Osteoblast (primary cell): Measurements from ENCODE around the gene C1QTNF2. TPM values are rescaled to one million over a fixed set of nuclear protein-coding genes. Genes with fewer than 3 reads are reported as not detected.

Source experiments
- DNase-seq: peaks from one replicate; pipeline ENCODE4 v3.0.0; 2011; ENCODE audit warnings: low spot score, mixed read lengths; ENCODE audit not compliant: insufficient read length; ENCODE audit errors: missing footprints
- H2AFZ ChIP-seq: 2 replicates; pipeline ENCODE4 v1.6.0; 2011; ENCODE audit warnings: mild to moderate bottlenecking, low read length
- H3K27ac ChIP-seq: 2 replicates; pipeline ENCODE4 v1.5.1; 2011; ENCODE audit warnings: mild to moderate bottlenecking, low read depth, low read length, moderate library complexity
- H3K27me3 ChIP-seq: 2 replicates; pipeline ENCODE4 v1.6.0; 2012; ENCODE audit warnings: mild to moderate bottlenecking, control low read depth, inconsistent platforms, low read length, moderate library complexity; ENCODE audit not compliant: insufficient read depth
- H3K36me3 ChIP-seq: 2 replicates; pipeline ENCODE4 v1.5.1; 2011; ENCODE audit warnings: mild to moderate bottlenecking, low read length, control low read depth, moderate library complexity; ENCODE audit not compliant: insufficient read depth
- H3K4me1 ChIP-seq: 2 replicates; pipeline ENCODE4 v1.5.1; 2011; ENCODE audit warnings: mild to moderate bottlenecking, low read length, control low read depth, moderate library complexity; ENCODE audit not compliant: insufficient read depth
- H3K4me2 ChIP-seq: 2 replicates; pipeline ENCODE4 v1.6.0; 2011; ENCODE audit warnings: mild to moderate bottlenecking, low read length; ENCODE audit not compliant: insufficient read depth
- H3K4me3 ChIP-seq: fragments of 200-600 bp; sonication (generic); 3 replicates; pipeline ENCODE4 v1.5.1; 2012; ENCODE audit warnings: mild to moderate bottlenecking, low read length, inconsistent platforms; ENCODE audit not compliant: insufficient read depth
- H3K79me2 ChIP-seq: 2 replicates; pipeline ENCODE4 v1.6.0; 2012; ENCODE audit warnings: mild to moderate bottlenecking, low read length, control low read depth, inconsistent platforms; ENCODE audit not compliant: insufficient read depth
- H3K9me3 ChIP-seq: 2 replicates; pipeline ENCODE4 v1.5.1; 2011; ENCODE audit warnings: low read depth, low read length, control low read depth
- H4K20me1 ChIP-seq: 2 replicates; pipeline ENCODE4 v1.6.0; 2012; ENCODE audit warnings: mild to moderate bottlenecking, low read length, control low read depth; ENCODE audit not compliant: insufficient read depth
- CTCF ChIP-seq: IDR thresholded peaks from 2 replicates; pipeline ENCODE4 v1.5.1; 2011; ENCODE audit warnings: mild to moderate bottlenecking, low read depth, low read length, moderate library complexity; ENCODE audit errors: extremely low read depth
- total RNA-seq: library from RNA; depleted of rRNA; stranded (reverse); fragments of >200 nt; gene quantifications from 2 replicates; pipeline ENCODE4 v1.2.3, GENCODE V29; 2012

C1QTNF2 gene
- total RNA-seq, 1 donor, result under 0.01 TPM

GRCh38 chr5:160379511-160379910 lies 9.1 kb upstream of the C1QTNF2 start:
- no peak for DNase-seq
- Histone ChIP-seq H3K4me2 (no peak overlapping the region), H3K27ac (no peak overlapping the region), H4K20me1 (no peaks in the 10 kb centered on the region), H3K9me3 (no peaks in the 10 kb centered on the region), H3K4me1 (no peaks in the 10 kb centered on the region), H3K4me3 (no peak overlapping the region), H3K79me2 (no peaks in the 10 kb centered on the region), H3K27me3 (peaks cover 8% of the 10 kb centered on the region), H3K36me3 (no peaks in the 10 kb centered on the region), H2AFZ (no peak overlapping the region)
- TF ChIP-seq CTCF, result no peak

- H3K4me2 ChIP-seq, result no peak overlapping the region
Observed at GRCh38 chr5:160378330-160378729, 7.9 kb upstream of the C1QTNF2 start.

GRCh38 chr5:160377651-160378050 lies 7.2 kb upstream of the C1QTNF2 start:
- no peak for DNase-seq
- no peaks in the 10 kb centered on the region for H3K4me1 ChIP-seq
- no peaks in the 10 kb centered on the region for H3K36me3 ChIP-seq
- no peaks in the 10 kb centered on the region for H4K20me1 ChIP-seq
- no peaks in the 10 kb centered on the region for H3K9me3 ChIP-seq
- peaks cover 8% of the 10 kb centered on the region for H3K27me3 ChIP-seq
- H3K4me2 ChIP-seq, result no peak overlapping the region
- H3K27ac ChIP-seq, result no peak overlapping the region
- H3K4me3 ChIP-seq, result no peak overlapping the region
- H2AFZ ChIP-seq, result no peak overlapping the region
- no peaks in the 10 kb centered on the region for H3K79me2 ChIP-seq
- TF ChIP-seq CTCF, result no peak

More at GRCh38 chr5:160378330-160378729, 7.9 kb upstream of the C1QTNF2 start:
- Histone ChIP-seq H3K27ac (no peak overlapping the region), H3K36me3 (no peaks in the 10 kb centered on the region), H3K4me3 (no peak overlapping the region), H3K9me3 (no peaks in the 10 kb centered on the region), H3K79me2 (no peaks in the 10 kb centered on the region), H3K4me1 (no peaks in the 10 kb centered on the region), H3K27me3 (peaks cover 8% of the 10 kb centered on the region), H2AFZ (no peak overlapping the region), H4K20me1 (no peaks in the 10 kb centered on the region)
- DNase-seq, result no peak
- no peak for TF ChIP-seq CTCF

- H3K4me2 ChIP-seq, result no peak overlapping the region
- no peaks in the 10 kb centered on the region for H3K4me1 ChIP-seq
- DNase-seq, result no peak
- H3K79me2 ChIP-seq, result no peaks in the 10 kb centered on the region
- peaks cover 4% of the 10 kb centered on the region for H3K27me3 ChIP-seq
- no peaks in the 10 kb centered on the region for H3K36me3 ChIP-seq
- no peaks in the 10 kb centered on the region for H4K20me1 ChIP-seq
- TF ChIP-seq CTCF, result no peak
- H2AFZ ChIP-seq, result no peak overlapping the region
- H3K9me3 ChIP-seq, result no peaks in the 10 kb centered on the region
- no peak overlapping the region for H3K27ac ChIP-seq
- no peak overlapping the region for H3K4me3 ChIP-seq
Observed at GRCh38 chr5:160376416-160376815, 6.0 kb upstream of the C1QTNF2 start.
